Activated naive CD8-positive, alpha-beta T cell treated with anti-CD3 and anti-CD28 coated beads, Interleukin-2, amount 10 ng/mL, durations not matched to agents 7 days and 5 days (primary cell): Measurements from ENCODE around the gene BATF. TPM values are rescaled to one million over a fixed set of nuclear protein-coding genes. Genes with fewer than 3 reads are reported as not detected.

Source experiments
- ATAC-seq: fragments of 150-1000 bp; cut with Tn5 transposase; one replicate; pipeline ENCODE4 v1.10.0; 2021; ENCODE audit warnings: low read depth, moderate library complexity
- POLR2A ChIA-PET: fragments of 350-600 bp; sonication (Branson Sonifier 250); formaldehyde crosslinking; loops from one replicate; lab custom pipeline; 2021; ENCODE audit warnings: antibody characterized with exemption; lab: Charles Lee
- DNase-seq: peaks from one replicate; pipeline ENCODE4 v3.0.0; 2021
- H3K27ac Mint-ChIP-seq: one replicate; pipeline ENCODE4 v1.8.0; 2022; ENCODE audit warnings: mild to moderate bottlenecking, mixed read lengths
- H3K27me3 Mint-ChIP-seq: one replicate; pipeline ENCODE4 v1.8.0; 2022; ENCODE audit warnings: mild to moderate bottlenecking, moderate library complexity, mixed read lengths
- H3K36me3 Mint-ChIP-seq: one replicate; pipeline ENCODE4 v1.8.0; 2021; ENCODE audit warnings: mild to moderate bottlenecking, mixed read lengths
- H3K4me1 Mint-ChIP-seq: one replicate; pipeline ENCODE4 v1.8.0; 2021; ENCODE audit warnings: mixed read lengths
- H3K4me3 Mint-ChIP-seq: one replicate; pipeline ENCODE4 v1.8.0; 2022; ENCODE audit warnings: mild to moderate bottlenecking, moderate library complexity, mixed read lengths
- H3K9me3 Mint-ChIP-seq: one replicate; pipeline ENCODE4 v1.8.0; 2021; ENCODE audit warnings: mixed read lengths
- total RNA-seq, 2 experiments: library from RNA; stranded (reverse); gene quantifications; one replicate each; pipeline ENCODE4 v1.2.3, GENCODE V29; 2021

Gene BATF
- total RNA-seq, 2 experiments from 2014 or later: 31.3 to 34.1 TPM

GRCh38 chr14:75562089-75562488 lies 39.8 kb downstream of the BATF start:
- no peak for DNase-seq
- H3K27me3 Mint-ChIP-seq: no peaks in the 10 kb centered on the region
- H3K27ac Mint-ChIP-seq: no peak overlapping the region
- no peaks in the 10 kb centered on the region for H3K9me3 Mint-ChIP-seq
- H3K4me1 Mint-ChIP-seq: peaks cover 45% of the 10 kb centered on the region
- ATAC-seq: no peak
- no peak overlapping the region for H3K4me3 Mint-ChIP-seq
- H3K36me3 Mint-ChIP-seq: no peaks in the 10 kb centered on the region
- POLR2A ChIA-PET: interaction anchor here (3.2 kb wide), 1 partner anchor 40 kb away, joined by 10 read pairs; the partner anchor contains the start of gene BATF

- Mint-ChIP-seq H3K27me3 (no peaks in the 10 kb centered on the region), H3K36me3 (no peaks in the 10 kb centered on the region), H3K4me1 (peaks cover 45% of the 10 kb centered on the region), H3K4me3 (no peak overlapping the region), H3K9me3 (no peaks in the 10 kb centered on the region), H3K27ac (no peak overlapping the region)
- POLR2A ChIA-PET: interaction anchor here (3.2 kb wide), 1 partner anchor 40 kb away, joined by 10 read pairs; the partner anchor contains the start of gene BATF
- ATAC-seq (no peak), DNase-seq (no peak)
These were observed 40.2 kb downstream of the BATF start for GRCh38 chr14:75562489-75562888.

DNA sequence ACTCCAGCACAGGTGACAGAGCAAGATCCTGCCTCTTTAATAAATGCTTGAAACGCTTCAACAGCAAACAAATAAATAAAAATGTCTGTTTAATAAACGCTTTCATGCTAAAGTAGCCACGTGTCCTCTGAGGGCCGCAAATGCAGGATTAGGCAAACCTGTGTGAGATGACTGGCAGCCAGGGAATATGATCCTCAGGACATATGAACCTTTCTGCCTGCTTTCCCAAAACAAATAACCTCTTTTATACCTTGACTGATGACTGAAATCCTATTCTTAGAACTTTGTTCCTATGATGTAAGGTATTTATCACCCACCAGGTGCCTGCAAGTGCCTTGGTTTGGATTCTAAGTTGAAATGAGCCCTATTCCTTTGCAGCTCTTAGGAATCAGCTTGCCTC lies 41.7 kb downstream of the BATF start:
- Mint-ChIP-seq H3K36me3 (no peaks in the 10 kb centered on the region), H3K27ac (no peak overlapping the region), H3K9me3 (no peaks in the 10 kb centered on the region), H3K4me1 (peaks cover 46% of the 10 kb centered on the region), H3K4me3 (no peak overlapping the region), H3K27me3 (no peaks in the 10 kb centered on the region)
- DNase-seq: no peak
- POLR2A ChIA-PET: no interaction called here
- no peak for ATAC-seq

- POLR2A ChIA-PET: no interaction called here
- peaks cover 39% of the 10 kb centered on the region for H3K4me1 Mint-ChIP-seq
- no peaks in the 10 kb centered on the region for H3K27me3 Mint-ChIP-seq
- H3K4me3 Mint-ChIP-seq: no peak overlapping the region
- H3K27ac Mint-ChIP-seq: no peak overlapping the region
- H3K9me3 Mint-ChIP-seq: no peaks in the 10 kb centered on the region
- no peak for ATAC-seq
- H3K36me3 Mint-ChIP-seq: no peaks in the 10 kb centered on the region
- no peak for DNase-seq
These were observed 42.8 kb downstream of the BATF start for GRCh38 chr14:75565056-75565455.

GRCh38 chr14:75566321-75566720 lies 44.1 kb downstream of the BATF start:
- no peak for DNase-seq
- no peaks in the 10 kb centered on the region for H3K9me3 Mint-ChIP-seq
- ATAC-seq: peak; percentile 92
- H3K36me3 Mint-ChIP-seq: no peaks in the 10 kb centered on the region
- H3K27me3 Mint-ChIP-seq: no peaks in the 10 kb centered on the region
- peak overlapping the region; percentile 39 for H3K4me3 Mint-ChIP-seq
- peaks cover 29% of the 10 kb centered on the region for H3K4me1 Mint-ChIP-seq
- H3K27ac Mint-ChIP-seq: peak overlapping the region; percentile 82
- POLR2A ChIA-PET: interaction anchor here (0.9 to 1.2 kb wide), 2 partner anchors 24 to 47 kb away, joined by 3 read pairs; no protein-coding TSS in a partner anchor

DNA sequence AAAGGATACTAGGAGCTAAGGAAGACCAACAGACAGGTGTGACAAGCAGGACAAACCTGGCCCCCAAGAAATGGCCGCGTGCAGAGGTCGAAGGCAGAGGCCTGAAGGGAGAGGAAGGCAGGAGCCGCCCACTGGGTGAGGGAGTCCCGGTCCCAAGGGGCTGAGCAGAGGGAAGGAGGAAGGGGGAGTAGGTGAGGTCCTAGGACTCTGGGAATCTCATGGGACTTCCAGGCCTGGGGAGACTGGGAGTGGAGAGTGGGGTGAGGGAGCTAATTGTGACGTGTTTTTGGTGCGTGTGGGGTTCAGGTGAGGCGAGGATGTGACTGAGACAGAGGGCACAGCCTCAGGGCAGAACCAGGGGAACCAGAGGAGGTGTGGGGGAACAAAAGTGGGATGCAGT lies 44.5 kb downstream of the BATF start:
- H3K27me3 Mint-ChIP-seq: peaks cover 4% of the 10 kb centered on the region
- no peak for DNase-seq
- POLR2A ChIA-PET: interaction anchor here (0.9 to 1.2 kb wide), 2 partner anchors 24 to 47 kb away, joined by 3 read pairs; no protein-coding TSS in a partner anchor

DNA sequence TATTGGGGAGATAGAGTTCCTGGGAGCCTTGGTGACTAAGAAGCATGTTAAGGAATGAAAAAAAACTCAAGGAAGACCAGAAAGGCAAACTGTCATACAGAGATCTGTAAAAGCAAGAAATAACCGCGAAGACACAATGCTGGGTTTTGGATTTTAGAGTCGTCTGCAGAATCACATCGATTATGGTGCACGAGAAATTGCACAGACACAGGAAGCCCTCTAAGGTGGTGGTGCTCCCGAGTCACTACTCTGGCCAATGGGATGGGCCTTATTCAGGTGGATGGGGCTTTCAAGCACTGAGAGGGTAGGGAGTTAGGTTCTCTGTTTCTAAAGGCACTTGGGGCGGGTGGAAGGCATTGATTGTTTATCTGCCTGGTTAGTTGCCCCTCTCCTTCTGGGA lies 45.9 kb downstream of the BATF start:
- Mint-ChIP-seq H3K27me3 (peaks cover 6% of the 10 kb centered on the region), H3K36me3 (no peaks in the 10 kb centered on the region), H3K27ac (peak overlapping the region; percentile 14), H3K9me3 (no peaks in the 10 kb centered on the region), H3K4me1 (peaks cover 25% of the 10 kb centered on the region), H3K4me3 (no peak overlapping the region)
- POLR2A ChIA-PET: no interaction called here
- no peak for ATAC-seq
- no peak for DNase-seq

More for the DNA sequence above, 44.5 kb downstream of the BATF start:
- Mint-ChIP-seq H3K36me3 (no peaks in the 10 kb centered on the region), H3K27ac (peak overlapping the region; percentile 82), H3K4me1 (peaks cover 27% of the 10 kb centered on the region), H3K4me3 (no peak overlapping the region), H3K9me3 (no peaks in the 10 kb centered on the region)
- ATAC-seq: no peak

GRCh38 chr14:75568791-75569190 lies 46.5 kb downstream of the BATF start:
- POLR2A ChIA-PET: no interaction called here
- no peak overlapping the region for H3K27ac Mint-ChIP-seq
- peaks cover 6% of the 10 kb centered on the region for H3K27me3 Mint-ChIP-seq
- ATAC-seq: no peak
- H3K4me3 Mint-ChIP-seq: no peak overlapping the region
- DNase-seq: no peak
- no peaks in the 10 kb centered on the region for H3K9me3 Mint-ChIP-seq
- peaks cover 25% of the 10 kb centered on the region for H3K4me1 Mint-ChIP-seq
- no peaks in the 10 kb centered on the region for H3K36me3 Mint-ChIP-seq

DNA sequence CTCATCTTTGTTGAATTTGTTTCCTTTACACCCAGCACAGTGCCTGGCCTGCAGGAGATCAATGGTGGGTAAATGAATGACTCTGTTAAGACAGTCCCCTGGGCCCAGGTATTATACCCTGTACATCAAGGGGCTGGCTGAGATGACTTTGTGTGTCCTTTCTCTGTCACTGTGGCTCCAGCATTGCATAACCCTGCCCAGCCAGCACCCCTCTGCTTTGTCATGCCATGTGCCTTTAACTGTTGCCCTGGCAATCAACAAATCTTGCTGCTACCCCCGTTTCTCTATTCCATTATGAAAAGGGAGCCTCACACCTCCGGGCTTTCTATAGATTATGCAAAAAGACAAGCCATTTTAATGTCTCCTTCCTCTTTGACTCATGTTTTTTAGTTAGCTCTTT lies 48.5 kb downstream of the BATF start:
- no peak for ATAC-seq
- no peak for DNase-seq
- H3K36me3 Mint-ChIP-seq: no peaks in the 10 kb centered on the region
- no peak overlapping the region for H3K27ac Mint-ChIP-seq
- POLR2A ChIA-PET: no interaction called here
- H3K27me3 Mint-ChIP-seq: peaks cover 10% of the 10 kb centered on the region
- H3K9me3 Mint-ChIP-seq: no peaks in the 10 kb centered on the region
- H3K4me3 Mint-ChIP-seq: no peak overlapping the region
- peaks cover 15% of the 10 kb centered on the region for H3K4me1 Mint-ChIP-seq

- Mint-ChIP-seq H3K4me1 (peaks cover 3% of the 10 kb centered on the region), H3K4me3 (no peak overlapping the region), H3K27ac (no peak overlapping the region), H3K9me3 (no peaks in the 10 kb centered on the region), H3K27me3 (peaks cover 10% of the 10 kb centered on the region), H3K36me3 (no peaks in the 10 kb centered on the region)
- ATAC-seq (no peak), DNase-seq (no peak)
- POLR2A ChIA-PET: interaction anchor here (0.9 to 1.1 kb wide), 2 partner anchors 30 to 142 kb away, joined by 3 read pairs; no protein-coding TSS in a partner anchor
These were observed 49.8 kb downstream of the BATF start for GRCh38 chr14:75572104-75572503.

DNA sequence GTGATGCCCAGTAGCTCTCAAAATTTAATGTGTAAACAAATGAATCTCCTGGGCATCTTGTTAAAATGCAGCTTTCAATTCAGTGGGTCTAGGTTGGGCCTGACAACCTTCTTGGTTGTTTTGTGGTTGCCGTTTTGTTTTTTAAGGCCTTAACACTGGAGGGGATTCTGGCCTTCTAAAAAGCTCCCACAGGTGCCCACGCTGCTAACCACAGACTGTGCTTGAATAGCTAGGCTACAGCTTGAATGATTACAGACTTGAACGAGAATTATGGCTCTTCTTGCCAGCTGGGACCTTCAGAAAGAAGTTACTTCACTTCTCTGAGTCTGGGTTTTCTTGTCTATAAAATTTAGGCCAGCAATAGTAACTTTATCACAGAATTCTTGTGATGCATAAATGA lies 54.8 kb downstream of the BATF start:
- H3K27ac Mint-ChIP-seq: no peak overlapping the region
- no peak for DNase-seq
- H3K36me3 Mint-ChIP-seq: no peaks in the 10 kb centered on the region
- H3K4me1 Mint-ChIP-seq: peaks cover 7% of the 10 kb centered on the region
- ATAC-seq: no peak
- POLR2A ChIA-PET: interaction anchor here (1.3 kb wide), 1 partner anchor 54 kb away, joined by 5 read pairs; no protein-coding TSS in a partner anchor
- H3K4me3 Mint-ChIP-seq: no peak overlapping the region
- H3K9me3 Mint-ChIP-seq: no peaks in the 10 kb centered on the region
- peaks cover 4% of the 10 kb centered on the region for H3K27me3 Mint-ChIP-seq

DNA sequence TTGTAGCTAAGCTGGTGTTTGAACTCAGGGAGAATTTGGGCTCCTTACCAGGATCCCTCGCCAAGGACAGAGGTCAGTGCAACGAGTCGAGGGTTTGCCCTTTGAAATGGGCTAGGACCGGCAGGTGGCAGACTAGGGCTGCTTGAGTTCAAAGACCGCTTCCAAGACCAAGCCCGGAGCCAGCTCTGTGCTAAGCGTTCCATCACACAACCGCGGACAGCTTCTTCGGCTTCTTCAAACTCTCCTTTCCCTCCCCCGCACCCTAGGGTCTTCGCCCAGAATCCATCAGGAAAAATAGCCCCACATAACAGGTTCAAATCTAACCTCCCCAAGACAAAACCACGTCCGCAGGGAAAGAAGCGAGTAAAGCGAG lies 55.4 kb downstream of the BATF start:
- DNase-seq (peak; percentile 72), ATAC-seq (peak; percentile 85)
- Mint-ChIP-seq H3K27ac (no peak overlapping the region), H3K27me3 (peaks cover 4% of the 10 kb centered on the region), H3K36me3 (no peaks in the 10 kb centered on the region), H3K4me1 (peaks cover 7% of the 10 kb centered on the region), H3K9me3 (no peaks in the 10 kb centered on the region), H3K4me3 (peak overlapping the region; percentile 85)
- POLR2A ChIA-PET: interaction anchor here (1.3 kb wide), 1 partner anchor 55 kb away, joined by 5 read pairs; no protein-coding TSS in a partner anchor

DNA sequence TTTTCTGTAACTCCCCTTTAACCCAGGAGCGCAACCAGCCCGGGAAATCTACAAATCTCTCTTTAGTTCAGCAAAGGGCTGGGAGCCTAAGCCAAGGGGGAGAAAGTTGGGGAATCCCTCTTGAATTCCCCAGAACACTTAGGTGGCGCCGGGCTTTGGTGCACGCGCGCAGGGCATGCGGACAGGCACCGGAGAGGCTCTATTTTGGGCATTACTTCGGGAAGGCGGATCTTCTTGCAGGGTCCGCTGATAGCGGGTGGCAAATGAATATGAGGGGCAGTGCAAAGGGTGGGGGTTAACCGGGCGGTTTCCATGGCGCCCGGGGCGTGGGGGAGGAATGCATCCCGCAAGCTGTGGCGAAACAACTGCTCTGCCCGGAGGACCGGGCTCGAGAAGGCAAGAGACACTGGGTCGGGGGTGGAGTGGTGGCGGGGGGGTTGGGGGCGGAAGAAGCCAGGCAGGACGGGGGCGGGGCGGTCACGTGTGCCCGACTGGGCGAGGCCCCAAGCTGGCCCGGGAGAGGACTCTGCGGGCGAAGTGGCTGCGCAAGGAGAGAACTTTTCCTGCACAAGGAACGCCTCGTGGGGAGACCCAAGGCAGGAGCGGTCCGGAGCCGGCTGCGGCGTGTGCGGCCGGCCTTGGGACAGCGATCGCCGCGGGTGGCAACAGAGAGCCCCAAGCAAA lies 56.0 kb downstream of the BATF start, which contains the start of gene FLVCR2:
TSS of gene FLVCR2 (plus strand) at position 519 of the 684 bp plus-strand sequence. CDS start 353 bp downstream, outside the sequence.
- ATAC-seq: peak; percentile 38
- Mint-ChIP-seq H3K4me3 (peak within 1 kb of the TSS; percentile 85), H3K36me3 (no peaks in the 10 kb centered on the region), H3K27ac (no peak within 1 kb of the TSS), H3K9me3 (no peaks in the 10 kb centered on the region), H3K27me3 (peaks cover 4% of the 10 kb centered on the region), H3K4me1 (peaks cover 7% of the 10 kb centered on the region)
- DNase-seq: peak; percentile 54
- POLR2A ChIA-PET: interaction anchor here (0.6 kb wide), 1 partner anchor 399 kb away, joined by 3 read pairs; no protein-coding TSS in a partner anchor
